Measurements from ENCODE around the gene HES7.
"Not testable (repeated sequence)": the region's sequence is repeated elsewhere in the genome, so short reads cannot be mapped to it uniquely, and the experiment has no call there.

Gene HES7

GRCh38 chr17:8091033-8091687 is 32.7 kb downstream of the HES7 start:
- DNase-seq: no peak

DNA sequence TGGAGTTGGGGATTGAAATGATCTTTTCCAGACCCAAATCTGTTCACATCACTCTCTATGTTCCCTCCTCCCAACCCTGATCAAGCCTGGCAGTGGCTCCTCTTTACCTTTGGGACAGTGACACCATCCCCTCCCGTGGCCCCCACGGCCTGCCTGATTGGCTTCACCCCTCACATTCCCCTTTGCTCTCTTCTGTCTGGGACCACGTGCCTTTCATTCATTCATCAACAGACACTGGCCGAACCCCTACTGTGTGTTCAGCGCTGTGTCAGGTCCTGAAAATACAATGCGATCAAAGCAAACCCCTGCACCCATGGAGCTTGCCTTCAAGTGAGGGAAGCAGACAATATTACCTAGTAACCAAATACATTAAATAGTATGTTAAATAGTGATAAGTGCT is 34.2 kb downstream of the HES7 start:
- DNase-seq: no peak

DNA sequence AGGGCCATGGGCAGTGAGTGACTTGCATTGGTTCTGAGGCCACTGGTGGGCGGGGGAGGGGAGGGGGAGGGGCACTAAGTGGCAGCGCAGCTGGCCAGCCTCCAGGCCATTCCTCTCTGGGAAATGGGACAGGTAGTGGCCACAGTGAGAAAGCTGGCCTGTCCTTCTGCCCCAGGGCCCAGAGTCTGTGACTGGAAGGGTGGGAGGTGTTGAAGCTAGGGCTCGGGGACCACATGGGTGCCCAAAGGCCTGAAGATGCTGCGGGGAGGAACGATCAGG is 36.0 kb downstream of the HES7 start:
- no peak for DNase-seq

DNA sequence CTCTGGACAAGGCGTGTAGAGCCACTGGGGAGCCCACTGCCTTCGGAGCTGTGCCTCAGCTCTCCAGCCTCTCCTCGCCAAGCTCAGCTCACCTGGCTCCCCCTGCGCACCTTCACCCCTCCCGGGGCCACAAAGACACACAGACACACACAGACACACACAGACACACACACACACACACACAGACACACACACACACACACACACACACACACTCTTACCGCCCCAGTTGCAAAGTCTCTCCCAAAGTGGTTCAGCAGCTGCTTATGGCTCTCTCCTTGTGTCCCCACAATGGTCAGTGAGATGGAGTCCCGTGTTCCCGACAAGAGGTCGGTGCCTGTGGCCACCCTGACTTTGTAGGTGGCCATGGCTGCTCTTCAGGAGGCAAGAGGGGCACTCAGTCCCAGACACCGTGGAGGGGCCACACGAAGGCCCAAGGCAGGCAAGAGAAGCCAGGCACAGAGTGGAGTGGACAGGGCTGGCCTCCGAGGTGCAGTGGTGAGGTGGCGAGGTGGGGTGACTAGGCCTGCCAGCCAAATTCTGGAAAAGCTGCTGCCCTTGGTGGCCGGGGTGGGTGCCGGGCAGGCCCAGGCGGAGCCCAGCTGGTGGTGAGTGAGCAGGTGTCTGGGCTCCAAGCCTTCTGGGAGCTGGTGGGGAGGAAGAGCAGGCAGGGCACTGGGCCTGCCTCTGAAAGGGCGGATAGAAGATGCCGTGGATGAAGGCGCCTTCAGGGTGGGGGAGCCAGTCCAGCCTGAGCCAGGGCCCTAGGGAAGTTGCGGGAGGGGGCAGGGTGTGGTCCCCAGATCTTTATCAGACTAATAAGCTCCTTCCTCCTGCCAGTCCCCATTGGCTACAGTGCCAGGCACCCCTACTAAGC is 36.6 kb downstream of the HES7 start, which contains the start of gene ALOX12B:
Gene ALOX12B (minus strand): TSS at position 642 of the 877 bp plus-strand sequence. CDS start 274 bp downstream, at position 368.
- no peak for DNase-seq

GRCh38 chr17:8084250-8084649 is 39.7 kb downstream of the HES7 start:
- DNase-seq: no peak

DNA sequence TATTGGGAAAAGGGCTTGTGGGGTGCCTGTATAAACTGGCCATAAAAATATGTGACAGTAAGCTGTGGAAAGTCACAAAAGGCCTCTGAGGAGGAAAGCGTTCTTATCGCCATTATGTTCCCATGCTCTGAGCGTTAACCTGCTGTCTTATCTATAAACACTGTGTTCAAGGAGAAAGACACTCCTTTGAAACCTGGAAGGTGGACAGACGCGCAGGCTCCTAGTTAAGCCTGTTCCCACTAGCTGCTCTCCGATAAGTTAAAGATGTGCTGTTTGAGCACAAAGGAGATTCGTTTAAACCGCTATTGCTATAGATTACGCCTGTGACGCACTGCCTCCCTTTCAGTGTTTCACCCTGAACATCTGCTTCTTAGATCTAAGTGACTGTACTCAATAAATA is 41.6 kb downstream of the HES7 start:
- DNase-seq: no peak

GRCh38 chr17:8081876-8082275 is 42.0 kb downstream of the HES7 start:
- DNase-seq: no peak

- peak; percentile 34 for DNase-seq
Measured at GRCh38 chr17:8080799-8081219, 43.1 kb downstream of the HES7 start.

GRCh38 chr17:8080208-8080798 is 43.6 kb downstream of the HES7 start:
- peak; percentile 42 for DNase-seq

DNA sequence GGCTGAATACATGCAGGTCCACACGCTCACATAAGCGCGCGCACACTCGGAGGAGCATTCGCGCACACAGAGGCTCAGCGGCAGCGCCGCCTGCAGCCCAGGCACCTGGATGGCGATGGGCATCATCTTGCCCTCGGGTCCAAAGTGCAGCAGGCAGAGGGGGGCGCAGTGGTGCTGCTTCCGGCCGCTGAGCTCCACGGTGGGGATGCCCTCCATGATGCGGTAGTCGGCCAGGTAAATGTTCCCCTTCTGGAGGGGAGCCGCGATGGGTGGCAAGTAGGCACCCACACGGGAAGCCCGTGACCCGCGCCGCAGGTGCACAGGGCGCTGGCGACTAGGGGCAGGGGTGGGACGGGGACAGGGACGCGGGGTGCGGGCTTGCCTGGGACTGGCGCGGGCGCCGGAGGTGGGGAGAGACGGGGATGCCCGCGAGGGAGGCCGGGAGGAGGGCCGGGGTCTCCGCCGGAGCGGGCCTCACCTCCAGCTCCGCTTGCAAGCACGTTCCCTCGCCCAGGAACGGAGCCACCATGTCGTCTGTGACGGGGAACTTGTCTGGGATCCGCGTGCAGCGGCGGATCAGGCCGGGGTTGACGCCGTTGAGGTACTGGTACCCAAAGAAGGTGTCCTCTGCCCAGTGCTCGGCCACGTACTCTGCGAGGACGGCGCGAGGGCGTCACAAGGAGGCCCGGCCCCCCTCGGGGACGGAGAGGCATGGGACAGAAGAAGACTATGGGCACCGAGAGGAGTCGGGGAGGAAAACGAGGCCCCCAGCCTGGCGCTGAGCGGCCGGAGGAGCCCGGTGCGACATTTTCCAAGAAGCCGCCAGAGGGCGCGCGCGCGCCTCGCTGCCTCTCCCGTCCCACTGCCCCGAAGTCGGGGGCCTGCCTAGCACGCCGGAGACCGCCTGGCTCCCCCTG is 44.4 kb downstream of the HES7 start:
- DNase-seq: peak; percentile 89

DNA sequence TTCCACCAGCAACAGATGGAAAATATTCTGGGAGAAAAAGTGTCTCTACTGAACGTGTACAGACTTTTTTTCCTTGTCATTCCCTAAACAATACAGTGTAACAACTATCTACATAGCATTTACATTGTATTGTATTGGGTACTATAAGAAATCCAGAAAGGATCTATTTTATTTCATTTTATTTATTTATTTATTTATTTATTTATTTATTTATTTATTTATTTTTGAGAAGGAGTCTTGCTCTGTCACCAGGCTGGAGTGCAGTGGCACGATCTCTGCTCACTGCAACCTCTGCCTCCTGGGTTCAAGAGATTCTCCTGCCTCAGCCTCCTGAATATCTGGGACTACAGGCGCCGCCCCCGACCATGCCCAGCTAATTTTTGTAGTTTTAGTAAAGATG is 46.0 kb downstream of the HES7 start:
- DNase-seq: not testable (repeated sequence)

- DNase-seq: no peak
Measured at GRCh38 chr17:8076502-8077266, 47.2 kb downstream of the HES7 start.

DNA sequence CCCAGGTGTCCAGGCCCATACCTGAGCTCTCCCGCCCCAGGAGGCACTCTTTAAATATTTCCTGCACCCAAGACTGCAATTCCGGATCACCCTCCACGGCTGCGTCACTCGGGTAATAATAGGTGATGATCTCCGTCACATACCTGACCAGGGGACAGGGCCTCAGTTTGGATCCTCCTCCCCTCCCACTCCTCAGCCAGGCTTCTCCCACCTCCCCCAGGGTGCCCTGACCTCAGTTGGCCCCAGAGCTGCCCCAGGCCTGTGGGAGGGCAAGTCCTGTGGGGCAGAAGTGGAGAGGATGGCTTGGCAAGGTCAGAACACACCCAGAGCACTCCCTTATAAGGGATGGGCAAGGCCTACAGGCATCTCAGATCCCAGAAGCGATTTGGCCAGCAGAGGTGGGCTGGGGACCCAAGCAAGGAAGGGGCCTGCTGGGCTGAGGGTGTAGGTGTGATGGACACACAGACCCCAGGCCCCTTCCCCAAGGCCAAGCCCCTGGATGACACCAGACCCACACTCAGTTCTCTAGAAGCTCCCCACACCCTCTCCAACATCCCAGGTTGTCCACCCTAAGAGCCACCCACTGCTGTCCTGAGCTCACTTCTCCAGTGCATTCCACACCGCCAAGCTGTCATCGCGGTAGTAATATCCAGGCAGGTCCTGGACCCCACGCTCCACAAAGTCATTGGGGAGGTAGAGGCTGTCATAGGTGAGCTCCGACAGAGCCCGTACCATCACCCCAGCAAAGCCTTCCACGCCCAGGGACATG is 48.1 kb downstream of the HES7 start:
- no peak for DNase-seq

DNA sequence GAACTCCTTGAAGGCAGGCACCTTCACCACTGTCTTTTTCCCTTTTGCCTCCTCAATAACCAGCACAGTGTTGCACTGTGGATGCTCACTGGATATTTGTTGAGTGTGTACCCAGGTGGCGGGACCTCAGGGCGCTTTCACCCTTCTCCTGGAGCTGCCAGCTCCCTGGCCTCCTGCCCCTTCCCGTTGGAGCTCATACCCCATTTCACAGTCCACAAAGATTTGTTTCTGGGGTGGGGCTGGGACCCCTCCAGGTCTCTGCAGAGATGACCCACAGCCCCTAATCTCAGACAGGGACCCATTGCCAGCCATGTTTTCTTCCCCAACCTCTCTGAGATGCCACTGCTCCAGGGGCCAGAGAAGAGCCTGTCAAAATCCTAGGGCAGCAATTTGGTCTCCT is 48.8 kb downstream of the HES7 start:
- DNase-seq: no peak

DNA sequence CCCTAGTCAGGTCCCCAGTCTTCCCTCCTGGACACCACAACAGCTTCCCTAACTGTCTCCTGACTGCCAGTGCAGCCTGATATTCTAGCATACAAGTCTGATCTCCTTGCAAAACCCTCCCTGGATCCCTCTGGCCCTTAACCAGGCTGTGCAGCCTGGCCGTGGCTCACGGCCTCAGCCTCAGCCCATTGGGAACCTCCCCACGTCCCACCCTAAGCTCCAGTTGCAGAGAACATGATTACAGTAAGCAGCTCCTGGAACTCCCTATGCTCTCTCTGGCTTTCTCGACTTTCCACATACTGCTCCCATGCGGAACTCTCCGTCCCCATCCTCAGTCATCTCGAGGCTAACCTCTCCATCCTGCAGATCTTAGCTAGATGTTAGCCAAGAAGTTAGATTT is 49.4 kb downstream of the HES7 start:
- no peak for DNase-seq

DNA sequence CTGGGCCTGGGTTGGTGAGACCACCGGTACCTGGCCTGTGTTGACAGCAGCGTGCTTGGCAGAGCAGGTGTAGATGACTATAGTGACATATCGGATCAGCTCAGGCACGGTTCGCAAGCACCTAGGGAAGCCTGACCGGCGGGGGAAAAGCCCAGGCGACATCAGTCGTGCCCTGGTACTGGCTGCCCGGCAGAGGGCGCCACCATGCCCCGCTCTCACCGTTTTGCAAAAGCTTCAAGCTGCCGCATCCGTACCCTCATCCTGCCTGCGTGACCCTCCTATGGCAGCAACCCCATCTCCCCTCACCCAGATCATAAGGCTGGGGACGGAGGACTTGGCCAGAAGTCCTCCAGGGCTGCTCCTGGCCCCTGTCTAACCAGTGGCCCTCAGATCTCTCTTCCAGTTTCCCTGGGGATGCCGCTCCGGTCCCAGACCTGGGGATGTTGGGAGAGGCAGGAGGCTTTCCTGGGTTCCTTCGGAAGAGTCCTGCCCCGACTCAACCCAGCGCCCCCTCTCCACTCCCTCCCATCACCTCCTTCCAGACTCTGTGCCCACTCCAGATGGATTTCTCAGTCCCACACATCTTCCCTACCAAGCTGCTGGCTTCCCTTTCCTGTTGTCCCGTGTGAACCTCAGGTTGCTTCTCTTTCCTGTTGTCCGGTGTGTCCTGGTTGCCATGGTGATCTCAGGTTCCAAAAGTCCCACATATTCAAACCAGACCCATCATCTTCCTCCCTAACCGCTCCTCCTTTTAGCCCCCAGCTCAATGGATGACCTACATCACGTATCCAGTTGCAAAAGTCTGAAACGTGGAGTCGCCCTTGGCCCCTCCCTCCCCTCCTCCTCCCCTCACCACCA is 50.0 kb downstream of the HES7 start:
- DNase-seq: peak; percentile 90

- DNase-seq: peak; percentile 56
Measured at GRCh38 chr17:8072729-8073461, 51.0 kb downstream of the HES7 start.

GRCh38 chr17:8072341-8072728 is 51.6 kb downstream of the HES7 start:
- peak; percentile 40 for DNase-seq

GRCh38 chr17:8071496-8071895 is 52.4 kb downstream of the HES7 start:
- no peak for DNase-seq
